Stimulated activated CD4-positive, alpha-beta T cell treated with anti-CD3 and anti-CD28 coated beads, TNF-alpha, amount 100 ng/mL, for 24 hours (primary cell): ENCODE measurements around the gene ZNF511.
A peak's percentile ranks its signal among the peaks of the same experiment; 100 is the strongest.
"Not testable (repeated sequence)": the region's sequence is repeated elsewhere in the genome, so short reads cannot be mapped to it uniquely, and the experiment has no call there.

Source experiments
- DNase-seq, 3 experiments: peaks; one replicate each; pipeline ENCODE4 v3.0.0-alpha.2; 2020; ENCODE audit warnings: low read depth in 3 of 3

Gene ZNF511

GRCh38 chr10:133314911-133315310 lies 6.2 kb downstream of the ZNF511 start:
- DNase-seq, result no peak

DNA sequence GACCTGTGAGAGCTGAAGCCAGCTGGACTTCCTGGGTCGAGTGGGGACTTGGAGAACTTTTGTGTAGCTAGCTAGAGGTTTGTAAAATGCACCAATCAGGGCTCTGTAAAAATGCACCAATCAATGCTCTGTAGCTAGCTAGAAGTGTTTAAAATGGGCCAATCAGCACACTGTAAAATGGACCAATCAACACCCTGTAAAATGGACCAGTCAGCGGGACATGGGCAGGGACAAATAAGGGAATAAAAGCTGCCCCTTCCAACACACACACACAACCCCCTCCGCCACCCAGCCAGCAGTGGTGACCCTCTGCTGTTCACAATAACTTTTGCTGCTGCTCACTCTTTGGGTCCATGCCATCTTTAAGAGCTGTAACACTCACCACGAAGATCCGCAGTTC lies 7.1 kb downstream of the ZNF511 start:
- DNase-seq, result no peak

- no peak for DNase-seq
These were observed 7.6 kb downstream of the ZNF511 start for GRCh38 chr10:133316266-133316665.

DNA sequence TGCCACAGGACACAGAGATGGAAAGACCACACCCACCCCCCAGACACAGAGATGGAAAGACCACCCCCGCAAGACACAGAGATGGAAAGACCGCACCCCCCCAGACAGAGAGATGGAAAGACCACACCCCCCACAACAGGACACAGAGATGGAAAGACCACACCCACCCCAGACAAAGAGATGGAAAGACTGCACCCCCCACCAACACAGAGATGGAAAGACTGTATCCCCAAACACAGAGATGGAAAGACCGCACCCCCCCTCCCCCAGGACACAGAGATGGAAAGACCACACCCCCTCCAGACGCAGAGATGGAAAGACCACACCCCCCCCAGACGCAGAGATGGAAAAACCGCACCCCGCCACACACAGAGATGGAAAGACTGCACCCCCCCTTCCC lies 8.0 kb downstream of the ZNF511 start:
- DNase-seq, result no peak

DNA sequence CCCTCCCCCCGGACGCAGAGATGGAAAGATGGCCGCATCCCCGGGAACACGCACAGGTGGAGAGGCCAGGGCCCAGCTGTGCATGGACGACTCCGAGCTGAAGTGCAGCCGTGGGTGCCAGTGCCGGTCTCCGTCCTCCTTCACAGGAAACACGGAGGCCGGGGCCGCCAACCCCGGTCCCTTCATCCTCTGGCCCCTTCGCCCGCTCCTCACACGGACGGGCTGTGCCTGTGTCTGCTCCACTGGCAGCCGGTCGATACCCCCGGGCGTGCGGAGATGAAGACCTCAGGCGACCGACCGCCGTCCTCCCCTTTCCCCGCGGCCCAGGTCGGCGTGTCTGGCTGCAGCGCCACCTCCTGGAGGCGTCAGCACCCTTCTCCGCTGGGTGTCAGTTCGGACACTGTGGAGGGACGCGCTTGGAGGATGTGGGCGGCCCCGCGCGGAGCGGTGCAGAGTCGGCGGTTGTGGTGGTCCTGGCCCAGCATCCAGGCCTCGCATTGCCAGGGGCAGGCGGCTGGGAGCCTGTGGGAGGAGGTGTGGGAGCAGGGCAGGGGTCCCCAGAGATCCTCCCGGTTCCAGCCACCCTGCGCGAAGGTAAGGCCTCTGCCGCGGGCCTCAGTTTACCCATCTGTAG lies 9.9 kb downstream of the ZNF511 start:
- DNase-seq, result peak; percentile 31 to 67 (median 40)

DNA sequence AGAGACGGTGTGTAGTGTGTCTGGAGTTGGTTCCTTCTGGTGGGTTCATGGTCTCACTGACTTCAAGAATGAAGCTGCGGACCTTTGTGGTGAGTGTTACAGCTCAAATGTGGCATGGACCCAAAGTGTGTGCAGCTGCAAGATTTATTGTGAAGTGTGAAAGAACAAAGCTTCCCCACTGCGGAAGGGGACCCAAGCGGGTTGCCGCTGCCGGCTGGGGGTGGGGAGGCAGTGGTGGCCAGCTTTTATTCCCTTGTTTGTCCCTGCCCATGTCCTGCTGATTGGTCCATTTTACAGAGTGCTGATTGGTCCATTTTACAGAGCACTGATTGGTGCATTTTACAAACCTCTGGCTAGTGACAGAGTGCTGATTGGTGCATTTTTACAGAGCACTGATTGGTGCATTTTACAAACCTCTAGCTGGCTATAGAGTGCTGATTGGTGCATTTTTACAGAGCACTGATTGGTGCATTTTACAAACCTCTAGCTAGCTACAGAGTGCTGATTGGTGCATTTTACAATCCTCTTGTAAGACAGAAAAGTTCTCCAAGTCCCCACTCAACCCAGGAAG lies 12.2 kb downstream of the ZNF511 start:
- not testable (repeated sequence) for DNase-seq

- DNase-seq, result not testable (repeated sequence)
These were observed 13.5 kb downstream of the ZNF511 start for GRCh38 chr10:133322064-133322709.

- peak; percentile 21 to 75 (median 23) for DNase-seq
These were observed 15.6 kb downstream of the ZNF511 start for GRCh38 chr10:133324198-133324792.

DNA sequence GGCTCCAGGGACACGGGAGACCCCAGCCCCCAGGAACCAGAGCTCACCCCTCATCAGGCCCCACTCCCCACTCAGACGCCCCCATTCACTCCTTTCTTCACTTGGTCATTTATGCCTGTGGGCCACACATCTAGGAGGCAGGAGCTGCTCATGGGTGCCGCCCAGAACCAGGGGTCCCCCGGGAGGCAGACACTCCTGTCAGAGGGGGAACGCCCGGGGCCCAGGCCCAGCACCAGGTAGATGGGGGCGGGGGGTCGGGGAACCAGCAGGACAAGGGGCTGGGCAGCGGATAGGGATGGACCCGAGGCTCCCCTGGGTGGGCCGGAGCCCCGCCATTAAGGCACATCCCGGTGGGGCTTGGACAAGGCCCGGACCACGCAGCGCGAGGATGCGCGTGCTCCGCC lies 16.1 kb downstream of the ZNF511 start:
- no peak for DNase-seq

GRCh38 chr10:133325440-133326222 lies 16.9 kb downstream of the ZNF511 start:
- DNase-seq, result no peak

DNA sequence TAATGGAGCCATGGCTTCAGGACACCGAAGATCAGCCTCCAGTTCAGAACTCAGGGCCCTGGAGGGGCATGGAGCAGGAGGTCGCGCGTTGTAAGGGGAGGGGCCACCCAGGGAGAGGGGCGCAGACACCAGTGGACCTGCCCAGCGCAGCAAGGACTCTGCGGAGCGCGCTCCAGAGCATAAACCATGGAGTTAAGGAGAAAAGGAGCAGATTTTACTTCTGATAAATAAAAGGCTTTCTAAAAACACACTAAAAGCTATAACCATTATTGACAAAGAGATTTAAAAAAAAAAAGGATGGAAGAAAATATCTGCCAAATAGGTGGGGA lies 17.5 kb downstream of the ZNF511 start:
- DNase-seq, result no peak

DNA sequence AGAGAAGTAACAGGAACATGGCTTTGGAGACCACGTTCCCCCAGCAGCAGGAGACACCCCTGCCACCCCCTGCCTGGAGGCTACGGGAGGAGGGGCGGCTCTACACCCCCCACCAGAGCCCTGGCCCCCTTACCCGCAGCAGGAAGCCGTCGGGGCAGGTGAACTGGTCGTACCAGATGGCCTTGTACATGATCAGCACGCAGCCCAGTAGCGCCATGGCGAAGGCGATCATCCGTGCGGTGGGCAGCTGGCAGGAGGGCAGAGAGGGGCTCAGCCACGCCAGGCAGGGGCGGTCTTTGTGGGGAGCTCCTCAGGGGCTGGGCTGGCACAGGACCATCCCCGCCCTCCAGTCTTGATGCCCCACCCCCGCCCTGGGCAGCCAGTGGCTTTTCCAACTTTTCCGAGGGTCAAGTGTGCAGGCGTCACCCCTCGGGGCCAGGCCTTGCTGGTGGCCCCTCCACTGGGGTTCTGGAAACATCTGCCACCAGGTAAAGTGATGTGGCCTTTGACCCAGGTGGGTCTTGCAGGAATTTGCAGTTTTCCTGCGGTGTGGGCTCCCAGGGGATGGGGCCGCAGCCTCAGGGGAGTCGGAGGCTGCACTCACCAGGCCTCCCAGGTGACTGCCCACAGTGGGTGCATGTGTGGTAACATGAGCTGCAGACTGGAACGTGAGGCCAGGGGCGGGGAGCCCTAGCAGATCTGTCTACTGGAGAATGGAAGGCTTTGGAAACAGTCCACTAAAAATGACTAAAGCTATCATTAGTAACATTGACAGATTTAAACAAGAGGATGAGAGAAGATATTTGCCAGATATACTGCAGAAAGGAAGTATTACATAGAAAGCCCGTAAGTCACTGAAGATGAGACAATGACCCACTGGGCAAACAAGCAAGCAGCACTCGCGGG lies 18.3 kb downstream of the ZNF511 start:
- DNase-seq, result no peak

- no peak for DNase-seq
These were observed 19.1 kb downstream of the ZNF511 start for GRCh38 chr10:133327651-133328357.

GRCh38 chr10:133328358-133329343 lies 19.9 kb downstream of the ZNF511 start:
- no peak for DNase-seq

DNA sequence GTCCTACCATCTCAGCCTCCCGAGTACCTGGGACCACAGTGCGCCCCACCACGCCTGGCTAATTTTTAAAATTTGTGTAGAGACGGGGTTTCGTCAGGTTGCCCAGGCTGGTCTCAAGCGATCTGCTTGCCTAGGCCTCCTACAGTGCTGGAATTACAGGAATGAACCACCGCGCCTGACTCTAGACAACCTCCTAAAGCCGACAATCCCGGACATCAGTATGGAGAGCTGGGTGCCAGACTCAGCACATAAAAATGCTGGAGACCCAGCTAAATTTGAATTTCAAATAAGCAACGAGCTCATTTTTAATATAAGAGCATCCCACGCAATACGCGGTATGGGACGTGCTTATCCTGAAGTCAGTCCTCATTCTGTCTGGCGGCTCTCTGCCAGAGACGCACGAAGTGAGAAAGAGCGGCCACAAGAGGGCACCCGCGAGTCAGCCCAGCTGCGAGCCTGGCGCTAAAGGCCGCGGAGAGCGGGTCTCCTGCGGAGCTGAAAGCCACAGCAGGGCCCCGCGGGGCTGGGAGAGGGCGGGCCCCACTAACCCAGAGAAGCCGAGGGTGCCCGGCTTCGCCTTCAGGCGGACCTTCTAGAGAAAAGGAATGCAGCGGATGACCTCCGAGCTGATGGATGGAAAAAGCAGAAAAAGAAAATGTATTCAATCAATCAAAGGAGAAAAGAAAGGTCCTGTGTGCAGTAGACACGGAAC lies 20.9 kb downstream of the ZNF511 start:
- DNase-seq, result peak; percentile 74 to 87 (median 78)

- no peak for DNase-seq
These were observed 24.4 kb downstream of the ZNF511 start for GRCh38 chr10:133332936-133333699.

- DNase-seq, result peak in 1 of 3 experiments; percentile 26
These were observed 26.0 kb downstream of the ZNF511 start for GRCh38 chr10:133334503-133335245.
